H1 (cell line): ENCODE data around the gene C9orf152. TPM values are rescaled to one million over a fixed set of nuclear protein-coding genes. Genes with fewer than 3 reads are reported as not detected.

Experiments used
- CTCF ChIA-PET: fragments of 300-600 bp; sonication (Branson Sonifier 250); formaldehyde crosslinking; loops from one replicate; lab custom pipeline; 2021; ENCODE audit not compliant: partially characterized antibody; lab: Charles Lee
- POLR2A ChIA-PET: fragments of 300-600 bp; sonication (Branson Sonifier 250); formaldehyde crosslinking; loops from one replicate; lab custom pipeline; 2021; ENCODE audit warnings: inconsistent platforms; ENCODE audit not compliant: partially characterized antibody; lab: Charles Lee
- DNase-seq, 2 experiments: peaks; one replicate each; pipeline versions ENCODE4 v3.0.0 to v3.0.0-alpha.2; 2010 to 2022; ENCODE audit warnings: low spot score in 2 of 2, low read depth in 1 of 2, mixed read lengths in 1 of 2
- FAIRE-seq: peaks from 2 replicates; lab custom pipeline; 2011; peaks lifted over from hg19 to GRCh38; lab: Jason Lieb, UNC
- H2AFZ ChIP-seq: 2 replicates; pipeline ENCODE4 v1.8.1; 2012; ENCODE audit warnings: low read length, inconsistent platforms
- H2AK5ac ChIP-seq: 2 replicates; pipeline ENCODE4 v1.6.1; 2013; ENCODE audit warnings: low read depth, low read length
- H2BK120ac ChIP-seq: replicated peaks from 2 replicates; pipeline ENCODE3; 2013; ENCODE audit warnings: low read depth, low read length, inconsistent platforms
- H2BK12ac ChIP-seq: 2 replicates; pipeline ENCODE4 v1.6.1; 2013; ENCODE audit warnings: low read depth, low read length
- H2BK15ac ChIP-seq: 2 replicates; pipeline ENCODE4 v1.6.1; 2013; ENCODE audit warnings: low read length
- H2BK20ac ChIP-seq: 2 replicates; pipeline ENCODE4 v1.6.1; 2013; ENCODE audit warnings: low read length
- H2BK5ac ChIP-seq: 2 replicates; pipeline ENCODE4 v1.6.1; 2013; ENCODE audit warnings: low read depth, low read length
- H3K14ac ChIP-seq: 2 replicates; pipeline ENCODE4 v1.6.1; 2013; ENCODE audit warnings: inconsistent platforms; ENCODE audit not compliant: insufficient read length
- H3K18ac ChIP-seq: 2 replicates; pipeline ENCODE4 v1.6.1; 2013; ENCODE audit warnings: low read length; ENCODE audit errors: extremely low read depth
- H3K23ac ChIP-seq: 2 replicates; pipeline ENCODE4 v1.6.1; 2013; ENCODE audit warnings: inconsistent platforms; ENCODE audit not compliant: insufficient read length
- H3K23me2 ChIP-seq: 2 replicates; pipeline ENCODE4 v1.6.1; 2013; ENCODE audit warnings: low read depth, low read length
- H3K27ac ChIP-seq: 2 replicates; pipeline ENCODE4 v1.6.1; 2011; ENCODE audit warnings: low read depth, low read length, inconsistent platforms
- H3K27me3 ChIP-seq, 4 experiments: replicated peaks in 1 of 4; 1 replicate in 1 of 4; 2 replicates in 3 of 4; pipeline versions ENCODE4 v1.6.1 to v1.8.1; 2011 to 2013; ENCODE audit warnings: low read length in 3 of 4, mild to moderate bottlenecking in 3 of 4, inconsistent platforms in 2 of 4, mixed read lengths in 2 of 4, moderate library complexity in 1 of 4; ENCODE audit not compliant: control insufficient read depth in 3 of 4, insufficient read depth in 3 of 4; ENCODE audit errors: extremely low read depth in 1 of 4
- H3K36me3 ChIP-seq, 4 experiments: 2 replicates each; pipeline versions ENCODE4 v1.6.1 to v1.8.1; 2011 to 2013; ENCODE audit warnings: mild to moderate bottlenecking in 4 of 4, low read length in 3 of 4, moderate library complexity in 2 of 4, control low read depth in 1 of 4, inconsistent platforms in 1 of 4; ENCODE audit not compliant: insufficient read depth in 4 of 4, control insufficient read depth in 2 of 4
- H3K4ac ChIP-seq: replicated peaks from 2 replicates; pipeline ENCODE3; 2013; ENCODE audit warnings: low read length, low read depth, mixed read lengths, inconsistent platforms; ENCODE audit not compliant: insufficient read length
- H3K4me1 ChIP-seq, 4 experiments: replicated peaks in 1 of 4; 1 replicate in 1 of 4; 2 replicates in 3 of 4; pipeline versions ENCODE4 v1.6.1 to v1.8.1; 2011 to 2013; ENCODE audit warnings: low read length in 3 of 4, inconsistent platforms in 2 of 4, mixed read lengths in 1 of 4; ENCODE audit not compliant: insufficient read depth in 4 of 4, control insufficient read depth in 3 of 4
- H3K4me2 ChIP-seq, 2 experiments: 2 replicates each; pipeline versions ENCODE4 v1.6.1 to v1.8.1; 2011 to 2013; ENCODE audit warnings: low read depth in 2 of 2, low read length in 2 of 2, control low read depth in 1 of 2, inconsistent platforms in 1 of 2, mild to moderate bottlenecking in 1 of 2; ENCODE audit not compliant: insufficient read depth in 1 of 2
- H3K4me3 ChIP-seq, 4 experiments: fragments of 200-600, 300-600 bp in 1 of 4; sonication (generic), shearing (Covaris generic), sonication (Bioruptor Twin) in 1 of 4; 2 replicates each; pipeline versions ENCODE4 v1.5.1 to v1.8.1; 2011 to 2016; ENCODE audit warnings: low read length in 4 of 4, low read depth in 3 of 4, control low read depth in 2 of 4, inconsistent platforms in 2 of 4, mild to moderate bottlenecking in 2 of 4, mixed read lengths in 1 of 4, moderate library complexity in 1 of 4; ENCODE audit not compliant: insufficient read depth in 2 of 4; ENCODE audit errors: extremely low read depth in 1 of 4
- H3K56ac ChIP-seq: replicated peaks from 2 replicates; pipeline ENCODE3; 2013; ENCODE audit warnings: low read depth, mild to moderate bottlenecking, mixed read lengths, low read length, inconsistent platforms; ENCODE audit not compliant: insufficient read length
- H3K79me1 ChIP-seq: 2 replicates; pipeline ENCODE4 v1.6.1; 2013; ENCODE audit warnings: low read depth, low read length, control low read depth
- H3K79me2 ChIP-seq, 2 experiments: 2 replicates each; pipeline versions ENCODE4 v1.6.1 to v1.8.1; 2012 to 2013; ENCODE audit warnings: low read length in 2 of 2, mild to moderate bottlenecking in 2 of 2, inconsistent platforms in 1 of 2; ENCODE audit not compliant: insufficient read depth in 2 of 2, control insufficient read depth in 1 of 2
- H3K9ac ChIP-seq, 4 experiments: replicated peaks in 1 of 4; 1 replicate in 1 of 4; 2 replicates in 3 of 4; pipeline versions ENCODE4 v1.6.1 to v1.8.1; 2011 to 2013; ENCODE audit warnings: low read depth in 3 of 4, low read length in 3 of 4, control low read depth in 2 of 4, mild to moderate bottlenecking in 2 of 4, moderate library complexity in 2 of 4, inconsistent platforms in 1 of 4; ENCODE audit errors: extremely low read depth in 1 of 4
- H3K9me3 ChIP-seq, 2 experiments: 2 replicates each; pipeline versions ENCODE4 v1.6.1 to v1.8.1; 2012 to 2013; ENCODE audit warnings: mild to moderate bottlenecking in 2 of 2, moderate library complexity in 2 of 2, control low read depth in 1 of 2, inconsistent platforms in 1 of 2, low read depth in 1 of 2, low read length in 1 of 2, mixed read lengths in 1 of 2; ENCODE audit not compliant: insufficient read depth in 2 of 2
- H4K20me1 ChIP-seq, 2 experiments: replicated peaks in 1 of 2; 2 replicates each; pipeline versions ENCODE3 to v1.8.1; 2011 to 2013; ENCODE audit warnings: inconsistent platforms in 2 of 2, low read length in 2 of 2, mild to moderate bottlenecking in 1 of 2; ENCODE audit not compliant: insufficient read depth in 2 of 2, control insufficient read depth in 1 of 2
- H4K5ac ChIP-seq: 2 replicates; pipeline ENCODE4 v1.6.1; 2013; ENCODE audit warnings: low read length, low read depth, mixed read lengths, inconsistent platforms; ENCODE audit not compliant: insufficient read length
- H4K8ac ChIP-seq: 2 replicates; pipeline ENCODE4 v1.8.0; 2013; ENCODE audit warnings: mild to moderate bottlenecking, moderate library complexity, low read length, inconsistent platforms; ENCODE audit not compliant: insufficient read depth; ENCODE audit errors: extremely low read depth
- H4K91ac ChIP-seq: replicated peaks from 2 replicates; pipeline ENCODE3; 2013; ENCODE audit warnings: low read length, mixed read lengths, inconsistent platforms; ENCODE audit not compliant: insufficient read length
- WGBS, 2 experiments: shearing (Covaris generic) in 1 of 2; methylation state at CpG; one replicate each; pipeline versions ENCODE4 v1.1.6 to v1.1.7; 2013 to 2015; ENCODE audit warnings: low lambda C conversion rate in 2 of 2, mixed read lengths in 2 of 2, inconsistent platforms in 1 of 2, low coverage in 1 of 2, missing lambda C conversion rate in 1 of 2; ENCODE audit not compliant: insufficient replicate concordance in 2 of 2, insufficient coverage in 1 of 2, insufficient read length in 1 of 2; ENCODE audit errors: extremely low coverage in 1 of 2, missing lambda C conversion rate in 1 of 2; 5-methylcytosine and 5-hydroxymethylcytosine counted together
- polyA plus RNA-seq, 7 experiments: library from polyadenylated mRNA; depleted of rRNA in 3 of 7; stranded (reverse) in 5 of 7; unstranded in 2 of 7; fragments of >200 nt in 5 of 7; fragments of 200-250 nt in 2 of 7; gene quantifications; 1 replicate in 5 of 7; 2 replicates in 1 of 7; 4 replicates in 1 of 7; pipeline versions ENCODE4 v1.2.1 to v1.2.3, GENCODE V29; 2011 to 2013; ENCODE audit warnings: missing spikeins in 2 of 7, mixed read lengths in 2 of 7
- total RNA-seq: library from RNA; stranded (reverse); fragmentation: NEBNext Ultra II Directional; extraction: Animal tissue kit (Norgen Biotek cat#: 25700); gene quantifications from 2 replicates; pipeline ENCODE4 v1.2.1, GENCODE V29; 2021

C9orf152 gene
- total and polyA plus RNA-seq, 2 of the 8 experiments (the other 6 are each of a cell fraction or from before 2014, with no cell fraction given), result not detected

DNA sequence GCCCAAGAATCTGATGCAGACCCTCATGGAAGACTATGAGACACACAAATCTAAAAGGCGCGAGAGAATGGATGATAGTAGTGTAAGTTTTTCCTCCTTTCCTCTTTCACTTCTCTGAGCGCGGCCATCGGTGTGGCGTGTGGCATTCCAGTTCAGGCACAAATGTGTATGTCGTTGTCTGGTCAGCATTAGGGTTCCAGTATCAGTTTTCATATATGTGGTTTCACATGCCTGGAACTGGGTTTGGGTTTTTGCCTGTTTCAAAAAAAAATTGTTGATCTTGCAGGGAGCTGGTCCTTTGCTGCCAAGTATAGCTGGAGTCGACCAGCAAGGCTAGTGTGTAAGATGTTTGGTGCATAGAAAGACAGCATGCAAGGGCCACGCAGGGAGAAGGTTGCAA, 51.5 kb downstream of the C9orf152 start:
- Histone ChIP-seq H3K27ac (no peak overlapping the region), H4K20me1 (peaks cover 8 to 21% of the 10 kb centered on the region in 2 experiments), H3K4me1 (peaks cover 0 to 7% (median 5%) of the 10 kb centered on the region in 4 experiments; a peak in 5 of 7 replicates), H2BK5ac (no peak overlapping the region), H3K79me1 (no peaks in the 10 kb centered on the region; the same call in 1 of the 2 replicates), H3K36me3 (no peaks in the 10 kb centered on the region), H3K56ac (no peak overlapping the region), H3K4me3 (no peak overlapping the region), H2BK15ac (no peak overlapping the region), H3K9me3 (no peaks in the 10 kb centered on the region), H3K4me2 (no peak overlapping the region), H2BK120ac (no peak overlapping the region), H3K14ac (no peak overlapping the region), H2AK5ac (no peak overlapping the region), H3K9ac (no peak overlapping the region), H2AFZ (no peak overlapping the region), H4K8ac (no peak overlapping the region), H3K27me3 (peaks cover 0 to 3% (median 1%) of the 10 kb centered on the region in 4 experiments; a peak in 2 of 7 replicates), H4K5ac (no peak overlapping the region), H2BK20ac (no peak overlapping the region), H3K79me2 (peaks cover 0 to 31% of the 10 kb centered on the region in 2 experiments; a peak in 2 of 4 replicates), H4K91ac (no peak overlapping the region), H2BK12ac (no peak overlapping the region), H3K23ac (no peak overlapping the region), H3K23me2 (no peaks in the 10 kb centered on the region; the same call in 1 of the 2 replicates), H3K4ac (no peak overlapping the region), H3K18ac (no peak overlapping the region)
- ChIA-PET CTCF (interaction anchor here (1.6 to 3.7 kb wide), 4 partner anchors 14 to 253 kb away, joined by 3 to 27 read pairs (median 8); no protein-coding TSS in a partner anchor), POLR2A (no interaction called here)
- no peak for FAIRE-seq
- 90% methylated on average over 9 of the region's 9 CpGs; no CpG with 5 or more reads in 1 of the 2 experiments for WGBS, 2 experiments
- no peak for DNase-seq
